Ishikawa (cell line): Measurements from ENCODE around the gene CA7.

Experiments used
- CEBPB ChIP-seq: IDR thresholded peaks from 2 replicates; pipeline ENCODE4 v1.6.1; 2012
- CREB1 ChIP-seq: IDR thresholded peaks from 2 replicates; pipeline ENCODE4 v1.6.1; 2012; ENCODE audit warnings: low read depth
- EGR1 ChIP-seq: IDR thresholded peaks from 2 replicates; pipeline ENCODE4 v1.6.1; 2012
- EP300 ChIP-seq: IDR thresholded peaks from 2 replicates; pipeline ENCODE4 v1.6.1; 2012; ENCODE audit warnings: borderline replicate concordance
- TAF1 ChIP-seq: IDR thresholded peaks from 2 replicates; pipeline ENCODE4 v1.6.1; 2012; ENCODE audit warnings: low read depth, mild to moderate bottlenecking
- TEAD4 ChIP-seq: IDR thresholded peaks from 2 replicates; pipeline ENCODE4 v1.6.1; 2012
- YY1 ChIP-seq: IDR thresholded peaks from 2 replicates; pipeline ENCODE4 v1.6.1; 2012; ENCODE audit warnings: low read depth
- TF ChIP-seq, protein P1 (sequence below): IDR thresholded peaks from 2 replicates; pipeline ENCODE4 v1.6.1; 2012
- TF ChIP-seq, protein P2 (sequence below): IDR thresholded peaks from 2 replicates; pipeline ENCODE4 v1.6.1; 2012; ENCODE audit warnings: low read depth, mild to moderate bottlenecking

DNA sequence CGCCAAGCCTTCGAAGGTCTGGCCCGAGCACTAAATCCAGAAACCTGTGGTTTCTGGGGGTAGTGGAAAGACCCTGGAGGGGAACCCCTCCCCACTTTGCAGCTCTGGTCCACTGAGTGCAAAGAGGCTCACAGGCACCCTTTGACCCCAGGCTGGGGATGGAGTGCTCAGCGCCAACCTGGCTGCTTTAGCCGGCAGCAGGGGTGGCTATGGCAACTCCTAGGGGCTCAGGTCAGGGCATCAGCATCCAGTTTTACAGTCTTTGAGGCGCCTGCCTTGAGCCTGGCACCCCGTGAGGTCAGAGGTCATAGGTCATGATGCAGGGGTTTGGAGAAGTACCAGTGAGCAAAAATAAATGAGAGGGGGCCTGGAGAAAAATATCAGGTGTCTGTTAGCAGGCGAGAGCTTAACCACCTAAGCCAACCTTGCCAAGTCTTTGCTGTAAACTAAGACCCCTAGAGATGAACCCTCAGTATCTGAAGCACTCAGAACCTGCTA lies 17.9 kb downstream of the CA7 start:
- TF ChIP-seq, protein P1, sequence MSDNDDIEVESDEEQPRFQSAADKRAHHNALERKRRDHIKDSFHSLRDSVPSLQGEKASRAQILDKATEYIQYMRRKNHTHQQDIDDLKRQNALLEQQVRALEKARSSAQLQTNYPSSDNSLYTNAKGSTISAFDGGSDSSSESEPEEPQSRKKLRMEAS, result no peak
- no peak for TF ChIP-seq EP300
- no peak for TF ChIP-seq EGR1
- TF ChIP-seq YY1, result no peak
- TF ChIP-seq TAF1, result no peak
- TF ChIP-seq, protein P2, sequence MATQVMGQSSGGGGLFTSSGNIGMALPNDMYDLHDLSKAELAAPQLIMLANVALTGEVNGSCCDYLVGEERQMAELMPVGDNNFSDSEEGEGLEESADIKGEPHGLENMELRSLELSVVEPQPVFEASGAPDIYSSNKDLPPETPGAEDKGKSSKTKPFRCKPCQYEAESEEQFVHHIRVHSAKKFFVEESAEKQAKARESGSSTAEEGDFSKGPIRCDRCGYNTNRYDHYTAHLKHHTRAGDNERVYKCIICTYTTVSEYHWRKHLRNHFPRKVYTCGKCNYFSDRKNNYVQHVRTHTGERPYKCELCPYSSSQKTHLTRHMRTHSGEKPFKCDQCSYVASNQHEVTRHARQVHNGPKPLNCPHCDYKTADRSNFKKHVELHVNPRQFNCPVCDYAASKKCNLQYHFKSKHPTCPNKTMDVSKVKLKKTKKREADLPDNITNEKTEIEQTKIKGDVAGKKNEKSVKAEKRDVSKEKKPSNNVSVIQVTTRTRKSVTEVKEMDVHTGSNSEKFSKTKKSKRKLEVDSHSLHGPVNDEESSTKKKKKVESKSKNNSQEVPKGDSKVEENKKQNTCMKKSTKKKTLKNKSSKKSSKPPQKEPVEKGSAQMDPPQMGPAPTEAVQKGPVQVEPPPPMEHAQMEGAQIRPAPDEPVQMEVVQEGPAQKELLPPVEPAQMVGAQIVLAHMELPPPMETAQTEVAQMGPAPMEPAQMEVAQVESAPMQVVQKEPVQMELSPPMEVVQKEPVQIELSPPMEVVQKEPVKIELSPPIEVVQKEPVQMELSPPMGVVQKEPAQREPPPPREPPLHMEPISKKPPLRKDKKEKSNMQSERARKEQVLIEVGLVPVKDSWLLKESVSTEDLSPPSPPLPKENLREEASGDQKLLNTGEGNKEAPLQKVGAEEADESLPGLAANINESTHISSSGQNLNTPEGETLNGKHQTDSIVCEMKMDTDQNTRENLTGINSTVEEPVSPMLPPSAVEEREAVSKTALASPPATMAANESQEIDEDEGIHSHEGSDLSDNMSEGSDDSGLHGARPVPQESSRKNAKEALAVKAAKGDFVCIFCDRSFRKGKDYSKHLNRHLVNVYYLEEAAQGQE, result no peak
- TF ChIP-seq CREB1, result no peak
- TF ChIP-seq CEBPB, result no peak
- no peak for TF ChIP-seq TEAD4
